ENCODE results near the gene TKT.

DNA sequence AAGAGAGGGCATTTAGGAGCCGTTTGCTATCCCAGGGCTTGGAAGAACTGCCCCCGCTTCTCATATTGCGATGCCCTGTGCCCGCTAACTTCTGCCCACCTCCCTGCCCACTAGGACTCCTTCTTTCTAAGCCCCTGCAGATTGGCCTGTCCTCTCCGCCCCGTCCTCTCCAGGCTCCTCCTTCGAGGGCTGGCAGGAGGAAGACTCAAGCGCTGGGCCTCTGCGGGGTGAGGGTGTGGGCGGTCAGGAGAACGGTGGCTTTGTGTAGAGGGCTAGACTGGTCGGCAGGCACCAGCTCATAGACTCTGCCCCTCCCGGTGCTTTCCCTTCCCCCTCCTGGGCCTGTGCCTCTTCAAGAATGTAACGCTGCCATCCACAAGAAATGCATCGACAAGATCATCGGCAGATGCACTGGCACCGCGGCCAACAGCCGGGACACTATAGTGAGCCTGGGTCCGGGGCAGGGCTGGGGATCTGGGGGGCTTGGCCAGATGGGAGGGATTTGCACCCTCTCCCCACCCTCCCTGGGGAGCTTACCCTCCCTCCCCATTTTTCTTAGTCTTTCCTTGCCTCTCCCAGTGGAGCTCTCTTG is 73.0 kb downstream of the TKT start:
- TF ChIP-seq RFX5 (IDR thresholded peaks at IDR 0.05; ENCODE audit: borderline replicate concordance, low read depth, low read length): no peak
- TF ChIP-seq, protein P1, sequence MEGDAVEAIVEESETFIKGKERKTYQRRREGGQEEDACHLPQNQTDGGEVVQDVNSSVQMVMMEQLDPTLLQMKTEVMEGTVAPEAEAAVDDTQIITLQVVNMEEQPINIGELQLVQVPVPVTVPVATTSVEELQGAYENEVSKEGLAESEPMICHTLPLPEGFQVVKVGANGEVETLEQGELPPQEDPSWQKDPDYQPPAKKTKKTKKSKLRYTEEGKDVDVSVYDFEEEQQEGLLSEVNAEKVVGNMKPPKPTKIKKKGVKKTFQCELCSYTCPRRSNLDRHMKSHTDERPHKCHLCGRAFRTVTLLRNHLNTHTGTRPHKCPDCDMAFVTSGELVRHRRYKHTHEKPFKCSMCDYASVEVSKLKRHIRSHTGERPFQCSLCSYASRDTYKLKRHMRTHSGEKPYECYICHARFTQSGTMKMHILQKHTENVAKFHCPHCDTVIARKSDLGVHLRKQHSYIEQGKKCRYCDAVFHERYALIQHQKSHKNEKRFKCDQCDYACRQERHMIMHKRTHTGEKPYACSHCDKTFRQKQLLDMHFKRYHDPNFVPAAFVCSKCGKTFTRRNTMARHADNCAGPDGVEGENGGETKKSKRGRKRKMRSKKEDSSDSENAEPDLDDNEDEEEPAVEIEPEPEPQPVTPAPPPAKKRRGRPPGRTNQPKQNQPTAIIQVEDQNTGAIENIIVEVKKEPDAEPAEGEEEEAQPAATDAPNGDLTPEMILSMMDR (IDR thresholded peaks at IDR 0.05; ENCODE audit: control extremely low read depth in 1 of 3, insufficient read depth in 1 of 3, low read depth in 1 of 3, low read length in 3 of 3): no peak
- TF ChIP-seq BRCA1 (IDR thresholded peaks at IDR 0.05; ENCODE audit: low read depth, low read length): no peak
- no peak for TF ChIP-seq EZH2 (IDR thresholded peaks at IDR 0.05; ENCODE audit: low read depth, low read length, severe bottlenecking)
- TF ChIP-seq CEBPB (IDR thresholded peaks at IDR 0.05; ENCODE audit: low read depth, low read length): no peak
- no peak for TF ChIP-seq BACH1 (IDR thresholded peaks at IDR 0.05; ENCODE audit: low read length)
- TF ChIP-seq, protein P2, sequence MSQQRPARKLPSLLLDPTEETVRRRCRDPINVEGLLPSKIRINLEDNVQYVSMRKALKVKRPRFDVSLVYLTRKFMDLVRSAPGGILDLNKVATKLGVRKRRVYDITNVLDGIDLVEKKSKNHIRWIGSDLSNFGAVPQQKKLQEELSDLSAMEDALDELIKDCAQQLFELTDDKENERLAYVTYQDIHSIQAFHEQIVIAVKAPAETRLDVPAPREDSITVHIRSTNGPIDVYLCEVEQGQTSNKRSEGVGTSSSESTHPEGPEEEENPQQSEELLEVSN (IDR thresholded peaks at IDR 0.05): no peak
- TF ChIP-seq POLR2A (IDR thresholded peaks at IDR 0.05; ENCODE audit: control extremely low read depth in 1 of 2, low read depth in 2 of 2, low read length in 2 of 2): no peak

Measured in H1 (cell line).